IMR-90 (cell line): ENCODE data around the gene NBPF14. TPM values are rescaled to one million over a fixed set of nuclear protein-coding genes. Genes with fewer than 3 reads are reported as not detected.
"Not testable (repeated sequence)": the region's sequence is repeated elsewhere in the genome, so short reads cannot be mapped to it uniquely, and the experiment has no call there.

Source experiments
- ATAC-seq: fragments of 200-7000 bp; cut with Tn5 transposase; 2 replicates; pipeline ENCODE4 v1.9.1; 2020; ENCODE audit warnings: low read depth, mild to moderate bottlenecking, moderate library complexity
- BruUV-seq: library from RNA; stranded (reverse); fragments of 400-500 nt; replicated peaks from 2 replicates; lab custom pipeline; 2021; lab: Mats Ljungman, UMichigan
- CTCF ChIA-PET: fragments of 300-600 bp; formaldehyde crosslinking; extraction: SDS; loops from one replicate; lab custom pipeline; 2021; ENCODE audit warnings: antibody characterized with exemption; lab: Yijun Ruan, JAX
- POLR2A ChIA-PET: fragments of 300-600 bp; sonication (Branson Sonifier 250); formaldehyde crosslinking; loops from one replicate; lab custom pipeline; 2022; ENCODE audit warnings: antibody characterized with exemption; ENCODE audit not compliant: unreplicated experiment; lab: Charles Lee
- DNase-seq: peaks from one replicate; pipeline ENCODE4 v3.0.0; 2013
- H2AFZ ChIP-seq: replicated peaks from 2 replicates; pipeline ENCODE3; 2013; ENCODE audit warnings: low read length, mild to moderate bottlenecking; ENCODE audit not compliant: poor library complexity
- H2AK5ac ChIP-seq: 2 replicates; pipeline ENCODE4 v1.6.1; 2013; ENCODE audit warnings: low read depth, low read length, inconsistent platforms
- H2AK9ac ChIP-seq: replicated peaks from 2 replicates; pipeline ENCODE3; 2013; ENCODE audit warnings: mild to moderate bottlenecking, low read depth, low read length, moderate library complexity; ENCODE audit not compliant: poor library complexity
- H2BK120ac ChIP-seq: 2 replicates; pipeline ENCODE4 v1.6.1; 2013; ENCODE audit warnings: low read depth, low read length, inconsistent platforms
- H2BK15ac ChIP-seq: 3 replicates; pipeline ENCODE4 v1.6.1; 2013; ENCODE audit warnings: low read depth, low read length, inconsistent platforms
- H2BK20ac ChIP-seq: 2 replicates; pipeline ENCODE4 v1.6.1; 2013; ENCODE audit warnings: low read depth, mild to moderate bottlenecking, inconsistent platforms, low read length, moderate library complexity
- H2BK5ac ChIP-seq: 2 replicates; pipeline ENCODE4 v1.6.1; 2013; ENCODE audit warnings: mild to moderate bottlenecking, low read depth, low read length, inconsistent platforms; ENCODE audit not compliant: poor library complexity, severe bottlenecking
- H3K14ac ChIP-seq: replicated peaks from 2 replicates; pipeline ENCODE4 v1.6.1; 2013; ENCODE audit warnings: low read depth, low read length, inconsistent platforms
- H3K18ac ChIP-seq: 2 replicates; pipeline ENCODE4 v1.6.1; 2013; ENCODE audit warnings: low read depth, low read length, control low read depth
- H3K23ac ChIP-seq: 2 replicates; pipeline ENCODE4 v1.6.1; 2013; ENCODE audit warnings: low read depth, low read length, inconsistent platforms
- H3K27ac ChIP-seq: 2 replicates; pipeline ENCODE4 v1.5.1; 2013; ENCODE audit warnings: mild to moderate bottlenecking, control low read depth, low read length; ENCODE audit not compliant: insufficient read depth
- H3K27me3 ChIP-seq: 2 replicates; pipeline ENCODE4 v1.6.1; 2013; ENCODE audit warnings: low read length; ENCODE audit not compliant: control insufficient read depth, insufficient read depth
- H3K36me3 ChIP-seq: 2 replicates; pipeline ENCODE4 v1.6.1; 2013; ENCODE audit warnings: low read length, mixed read lengths; ENCODE audit not compliant: control insufficient read depth, insufficient read depth
- H3K4ac ChIP-seq: 2 replicates; pipeline ENCODE4 v1.6.1; 2013; ENCODE audit warnings: low read depth, low read length, inconsistent platforms
- H3K4me1 ChIP-seq: 2 replicates; pipeline ENCODE4 v1.6.1; 2013; ENCODE audit warnings: low read length, mixed read lengths; ENCODE audit not compliant: control insufficient read depth, insufficient read depth
- H3K4me2 ChIP-seq: 2 replicates; pipeline ENCODE4 v1.6.1; 2013; ENCODE audit warnings: low read depth, mild to moderate bottlenecking, control low read depth, low read length, moderate library complexity
- H3K4me3 ChIP-seq: 2 replicates; pipeline ENCODE4 v1.5.1; 2013; ENCODE audit warnings: low read depth, mild to moderate bottlenecking, control low read depth, low read length, moderate library complexity; ENCODE audit not compliant: insufficient read depth
- H3K56ac ChIP-seq: 2 replicates; pipeline ENCODE4 v1.6.1; 2013; ENCODE audit warnings: low read length, inconsistent platforms; ENCODE audit not compliant: insufficient read depth; ENCODE audit errors: extremely low read depth
- H3K79me1 ChIP-seq, 2 experiments: 2 replicates each; pipeline ENCODE4 v1.6.1; 2013; ENCODE audit warnings: low read length in 2 of 2, inconsistent platforms in 1 of 2, low read depth in 1 of 2
- H3K9ac ChIP-seq: 2 replicates; pipeline ENCODE4 v1.6.1; 2013; ENCODE audit warnings: low read depth, low read length, control low read depth
- H3K9me1 ChIP-seq: 2 replicates; pipeline ENCODE4 v1.6.1; 2013; ENCODE audit warnings: low read length, inconsistent platforms; ENCODE audit not compliant: insufficient read depth
- H3K9me3 ChIP-seq: 2 replicates; pipeline ENCODE4 v1.6.1; 2013; ENCODE audit warnings: low read length; ENCODE audit not compliant: control insufficient read depth, insufficient read depth
- H4K20me1 ChIP-seq: 2 replicates; pipeline ENCODE4 v1.6.1; 2013; ENCODE audit warnings: low read length, inconsistent platforms; ENCODE audit not compliant: insufficient read depth
- H4K5ac ChIP-seq: 2 replicates; pipeline ENCODE4 v1.6.1; 2013; ENCODE audit warnings: mild to moderate bottlenecking, low read depth, low read length, control low read depth
- H4K8ac ChIP-seq, 2 experiments: 2 replicates each; pipeline ENCODE4 v1.6.1; 2013; ENCODE audit warnings: low read depth in 2 of 2, low read length in 2 of 2, control low read depth in 1 of 2, inconsistent platforms in 1 of 2
- H4K91ac ChIP-seq: 2 replicates; pipeline ENCODE4 v1.6.1; 2013; ENCODE audit warnings: low read depth, low read length, inconsistent platforms; ENCODE audit not compliant: insufficient read depth
- WGBS, 2 experiments: methylation state at CpG; one replicate each; pipeline versions ENCODE4 v1.1.5 to v1.1.7; 2013; ENCODE audit warnings: missing lambda C conversion rate in 2 of 2; ENCODE audit not compliant: insufficient read length in 1 of 2; ENCODE audit errors: extremely low coverage in 2 of 2; 5-methylcytosine and 5-hydroxymethylcytosine counted together
- dilution Hi-C: fragments of 300-500 bp; cut with HindIII; formaldehyde crosslinking; loops from one replicate; pipeline ENCODE4 v1.14.3; 2018; ENCODE audit warnings: low sequenced_read_pairs; ENCODE audit not compliant: unreplicated experiment
- in situ Hi-C: fragments of 300-500 bp; cut with MboI; formaldehyde crosslinking; loops from 3 replicates; pipeline ENCODE4 v1.14.3; 2019; ENCODE audit warnings: low sequenced_read_pairs, inconsistent platforms, mixed read lengths
- intact Hi-C: fragments of 100-400 bp; cut with micrococcal nuclease; formaldehyde crosslinking; loops from 2 replicates; pipeline ENCODE4 v1.10.0; 2022
- polyA plus RNA-seq, 3 experiments: library from polyadenylated mRNA; depleted of rRNA; stranded (reverse); fragments of >200 nt; gene quantifications; 2 replicates each; pipeline ENCODE4 v1.2.3, GENCODE V29; 2012; ENCODE audit warnings: low replicate concordance in 1 of 3
- total RNA-seq: library from RNA; depleted of rRNA; stranded (reverse); fragments of >200 nt; gene quantifications from 2 replicates; pipeline ENCODE4 v1.2.3, GENCODE V29; 2012

The NBPF14 gene
- total and polyA plus RNA-seq, 2 of the 4 experiments (the other 2 are of a cell fraction): 16.5 to 43.7 TPM

DNA sequence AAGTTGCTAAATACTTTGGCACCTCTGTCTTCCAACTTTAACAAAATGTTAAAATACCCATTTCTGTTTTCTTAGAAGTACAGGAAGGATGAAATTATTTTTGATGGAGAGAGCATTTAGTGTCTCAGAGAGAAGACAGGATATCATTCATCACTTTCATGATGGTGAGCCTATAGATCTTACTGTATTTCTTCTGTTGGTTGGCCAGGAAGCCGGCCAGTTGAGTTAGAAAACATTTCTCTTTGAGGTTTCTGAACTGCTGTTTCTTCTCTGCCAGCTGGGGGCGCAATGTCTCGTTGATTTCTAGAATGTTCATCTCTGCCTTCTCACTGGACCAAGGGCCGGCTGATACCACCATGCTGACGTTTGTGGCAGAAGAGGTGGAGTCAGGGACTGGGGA lies 451 bp downstream of the NBPF14 start:
- H2BK15ac ChIP-seq, H3K9ac ChIP-seq, H4K91ac ChIP-seq, H2AK9ac ChIP-seq, POLR2A ChIA-PET, H4K5ac ChIP-seq, H3K9me3 ChIP-seq, H2BK5ac ChIP-seq, H2BK120ac ChIP-seq, CTCF ChIA-PET, ATAC-seq, H3K9me1 ChIP-seq, H3K79me1 ChIP-seq, H3K4ac ChIP-seq, H3K27me3 ChIP-seq, H4K20me1 ChIP-seq, H3K18ac ChIP-seq, H3K36me3 ChIP-seq, H2AFZ ChIP-seq, H3K4me1 ChIP-seq, H2BK20ac ChIP-seq, H3K56ac ChIP-seq, H3K27ac ChIP-seq, H3K14ac ChIP-seq, H4K8ac ChIP-seq, in situ Hi-C loops, intact Hi-C loops, H3K23ac ChIP-seq, dilution Hi-C loops, H2AK5ac ChIP-seq, BruUV-seq, DNase-seq, H3K4me3 ChIP-seq, H3K4me2 ChIP-seq: not testable (repeated sequence)
- no CpG with 5 or more reads among the region's 5 CpGs for WGBS, 2 experiments

DNA sequence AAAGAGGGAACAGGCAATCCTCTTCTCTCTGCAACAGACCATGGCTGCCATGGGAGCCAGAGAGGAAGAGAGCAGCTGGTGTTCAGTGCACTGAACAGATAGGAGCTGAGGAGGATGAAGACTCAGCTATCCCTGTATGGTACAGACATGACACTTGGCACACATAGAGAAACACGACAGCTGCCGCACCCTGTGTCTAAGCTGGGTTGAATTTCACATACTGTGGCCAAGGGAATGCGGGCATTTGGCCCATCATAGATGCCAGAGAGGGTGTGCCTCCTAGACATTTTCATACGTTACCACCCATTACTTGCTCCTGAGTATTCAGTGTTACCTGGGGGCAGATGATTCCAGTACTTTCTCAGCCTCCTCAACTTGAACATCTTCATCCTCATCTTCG lies 4.7 kb downstream of the NBPF14 start:
- H3K9me1 ChIP-seq, H4K91ac ChIP-seq, BruUV-seq, H3K9ac ChIP-seq, H3K4me3 ChIP-seq, ATAC-seq, H4K5ac ChIP-seq, H3K4me2 ChIP-seq, intact Hi-C loops, H3K18ac ChIP-seq, H3K9me3 ChIP-seq, H2BK5ac ChIP-seq, H2AK5ac ChIP-seq, H4K8ac ChIP-seq, dilution Hi-C loops, H3K23ac ChIP-seq, CTCF ChIA-PET, H4K20me1 ChIP-seq, H2BK120ac ChIP-seq, H3K36me3 ChIP-seq, H3K27me3 ChIP-seq, H3K4ac ChIP-seq, H3K4me1 ChIP-seq, H3K27ac ChIP-seq, H3K56ac ChIP-seq, DNase-seq, H2BK20ac ChIP-seq, H3K79me1 ChIP-seq, H3K14ac ChIP-seq, H2AK9ac ChIP-seq, H2AFZ ChIP-seq, H2BK15ac ChIP-seq, POLR2A ChIA-PET, in situ Hi-C loops: not testable (repeated sequence)
- WGBS, 2 experiments: no CpG with 5 or more reads among the region's 5 CpGs
